GM10248 (cell line): ENCODE measurements around the gene COX6B2.

Experiments used
- CTCF ChIA-PET: fragments of 300-600 bp; sonication (Branson Sonifier 250); formaldehyde crosslinking; extraction: SDS; loops from one replicate; lab custom pipeline; 2021; ENCODE audit warnings: antibody characterized with exemption; lab: Yijun Ruan, JAX
- POLR2A ChIA-PET: fragments of 350-650 bp; sonication (Branson Sonifier 250); formaldehyde crosslinking; extraction: SDS; loops from one replicate; lab custom pipeline; 2020; ENCODE audit warnings: antibody characterized with exemption; lab: Yijun Ruan, JAX
- DNase-seq: peaks from one replicate; pipeline ENCODE4 v3.0.0; 2012; ENCODE audit errors: extremely low spot score
- CTCF ChIP-seq: IDR thresholded peaks from 2 replicates; pipeline ENCODE4 v1.5.1; 2012; ENCODE audit warnings: mild to moderate bottlenecking, low read depth; ENCODE audit errors: extremely low read depth, missing control alignments, control extremely low read depth

The COX6B2 gene

DNA sequence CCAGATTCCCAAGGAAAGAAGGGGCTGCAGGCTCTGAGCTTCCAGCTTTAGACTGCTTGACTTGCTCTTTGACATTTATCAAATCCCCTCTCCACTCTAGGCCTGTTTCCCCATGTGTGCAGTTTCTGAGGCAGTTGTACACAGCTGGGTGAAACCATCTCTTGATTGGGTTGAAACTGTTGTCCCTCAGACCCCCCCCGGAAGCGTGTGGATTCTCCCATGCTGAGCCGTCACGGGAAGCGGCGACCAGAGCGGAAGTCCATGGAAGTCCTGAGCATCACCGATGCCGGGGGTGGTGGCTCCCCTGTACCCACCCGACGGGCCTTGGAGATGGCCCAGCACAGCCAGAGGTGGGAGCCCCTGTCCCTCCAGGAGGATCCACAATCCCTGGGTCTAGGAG lies 51.0 kb downstream of the COX6B2 start:
- ChIA-PET CTCF (interaction anchor here (1.3 to 3.8 kb wide), 7 partner anchors 9 to 167 kb away, joined by 3 to 80 read pairs (median 23); partner anchors contain the start of genes KMT5C and TMEM238), POLR2A (no interaction called here)
- no peak for TF ChIP-seq CTCF
- DNase-seq, result no peak

- POLR2A ChIA-PET, result no interaction called here
- no peak for TF ChIP-seq CTCF
- CTCF ChIA-PET, result interaction anchor here (0.8 to 3.8 kb wide), 22 partner anchors 10 to 166 kb away, joined by 3 to 80 read pairs (median 5); partner anchors contain the start of genes BRSK1, KMT5C, TMEM150B and TMEM238
- no peak for DNase-seq
Measured at GRCh38 chr19:55302318-55302703, 52.2 kb downstream of the COX6B2 start.

GRCh38 chr19:55301459-55302317 lies 52.8 kb downstream of the COX6B2 start:
- ChIA-PET CTCF (interaction anchor here (0.6 to 3.8 kb wide), 47 partner anchors 10 to 823 kb away, joined by 3 to 80 read pairs (median 4); partner anchors contain the start of genes BRSK1, HSPBP1, KMT5C and NAT14), POLR2A (interaction anchor here (0.5 to 1.0 kb wide), 2 partner anchors 21 to 104 kb away, joined by 3 to 5 read pairs; partner anchors contain the start of gene HSPBP1)
- peak; percentile 92 for TF ChIP-seq CTCF
- DNase-seq, result peak; percentile 97

DNA sequence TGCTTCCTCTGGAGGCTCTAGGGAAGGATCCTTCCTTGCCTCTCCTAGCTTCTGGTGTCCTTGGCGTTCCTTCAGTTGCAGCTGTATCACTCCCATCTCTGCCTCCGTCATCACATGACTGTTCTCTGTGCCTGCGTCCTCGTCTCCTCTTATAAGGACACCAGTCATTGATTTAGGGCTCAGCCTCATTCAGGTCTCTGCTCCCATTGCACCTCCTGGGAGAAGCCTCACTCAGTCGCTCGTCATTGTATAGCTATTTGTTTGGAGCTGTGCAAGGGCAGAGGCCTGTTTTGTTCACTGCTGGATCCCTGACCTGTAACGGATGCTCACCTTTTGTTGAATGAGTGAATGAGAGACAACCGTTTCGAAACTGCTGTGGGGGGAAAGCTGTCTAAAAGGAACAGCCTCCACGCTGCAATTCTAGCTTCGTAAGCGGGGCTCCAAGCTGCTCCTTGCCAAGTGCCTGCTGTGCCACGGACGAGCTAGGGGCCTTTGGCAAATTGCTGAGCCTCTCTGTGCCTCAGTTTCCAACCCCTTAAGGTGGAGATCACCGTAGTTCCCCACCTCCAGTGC lies 53.5 kb downstream of the COX6B2 start:
- CTCF ChIA-PET, result interaction anchor here (0.6 to 3.8 kb wide), 41 partner anchors 9 to 822 kb away, joined by 3 to 80 read pairs (median 4); partner anchors contain the start of genes BRSK1, HSPBP1, KMT5C and NAT14
- no peak for DNase-seq
- no peak for TF ChIP-seq CTCF
- POLR2A ChIA-PET, result interaction anchor here (0.6 to 1.0 kb wide), 2 partner anchors 21 to 41 kb away, joined by 3 to 14 read pairs; partner anchors contain the start of gene HSPBP1

DNA sequence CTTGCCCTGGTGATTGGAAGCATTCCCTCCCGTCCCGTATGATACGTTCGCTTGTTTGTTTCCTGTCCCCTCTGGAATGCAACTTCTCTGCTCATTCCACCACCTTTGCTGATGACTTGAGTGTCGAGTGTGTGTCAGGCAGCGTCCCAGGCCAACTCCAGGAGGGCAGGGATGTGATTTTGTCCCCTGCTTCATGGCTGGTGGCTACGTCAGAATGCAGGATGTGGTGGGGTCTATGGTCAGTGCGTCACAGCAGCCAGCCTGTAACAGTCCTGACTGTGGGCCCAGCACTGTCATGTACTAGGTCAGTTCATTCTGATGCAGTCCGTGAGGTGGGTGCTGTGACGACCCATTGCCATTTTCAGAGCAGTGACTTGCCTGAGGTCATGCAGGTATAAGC lies 54.5 kb downstream of the COX6B2 start:
- POLR2A ChIA-PET, result no interaction called here
- no peak for TF ChIP-seq CTCF
- CTCF ChIA-PET, result interaction anchor here (2.4 to 3.8 kb wide), 2 partner anchors 8 to 17 kb away, joined by 9 to 80 read pairs; no protein-coding TSS in a partner anchor
- DNase-seq, result no peak
